ENCODE results near the gene CPT1A. TPM values are rescaled to one million over a fixed set of nuclear protein-coding genes. Genes with fewer than 3 reads are reported as not detected.
A peak's percentile ranks its signal among the peaks of the same experiment; 100 is the strongest.

CPT1A gene
- total RNA-seq, 1 donor from 2014 or later = 22.6 TPM

GRCh38 chr11:68767672-68768071 lies 74.0 kb downstream of the CPT1A start:
- peaks cover 4% of the 10 kb centered on the region for H3K36me3 Mint-ChIP-seq (ENCODE audit: low read depth)
- intact Hi-C loops (cut with micrococcal nuclease) = no loop called here
- peaks cover 5% of the 10 kb centered on the region for H3K4me1 Mint-ChIP-seq (ENCODE audit: low read depth)

GRCh38 chr11:68766786-68767185 lies 74.9 kb downstream of the CPT1A start:
- peaks cover 5% of the 10 kb centered on the region for H3K4me1 Mint-ChIP-seq (ENCODE audit: low read depth)
- no peaks in the 10 kb centered on the region for H3K9me3 Mint-ChIP-seq
- intact Hi-C loops (cut with micrococcal nuclease) = no loop called here
- H3K27me3 Mint-ChIP-seq (ENCODE audit: insufficient read depth) = peaks cover 1% of the 10 kb centered on the region
- H3K27ac Mint-ChIP-seq = no peak overlapping the region
- no peak overlapping the region for H3K4me3 Mint-ChIP-seq
- DNase-seq (ENCODE audit: low spot score) = no peak
- H3K36me3 Mint-ChIP-seq (ENCODE audit: low read depth) = peaks cover 4% of the 10 kb centered on the region

More at GRCh38 chr11:68767672-68768071, 74.0 kb downstream of the CPT1A start:
- Mint-ChIP-seq H3K4me3 (no peak overlapping the region), H3K27ac (no peak overlapping the region), H3K9me3 (no peaks in the 10 kb centered on the region), H3K27me3 (ENCODE audit: insufficient read depth) (peaks cover 1% of the 10 kb centered on the region)
- no peak for DNase-seq (ENCODE audit: low spot score)

- Mint-ChIP-seq H3K9me3 (no peaks in the 10 kb centered on the region), H3K36me3 (ENCODE audit: low read depth) (peaks cover 3% of the 10 kb centered on the region), H3K4me3 (no peak overlapping the region), H3K27ac (no peak overlapping the region), H3K4me1 (ENCODE audit: low read depth) (peaks cover 5% of the 10 kb centered on the region), H3K27me3 (ENCODE audit: insufficient read depth) (peaks cover 1% of the 10 kb centered on the region)
- intact Hi-C loops (cut with micrococcal nuclease) = no loop called here
- no peak for DNase-seq (ENCODE audit: low spot score)
Measured at GRCh38 chr11:68764746-68765145, 77.0 kb downstream of the CPT1A start.

GRCh38 chr11:68763926-68764657 lies 77.6 kb downstream of the CPT1A start:
- Mint-ChIP-seq H3K4me1 (ENCODE audit: low read depth) (peaks cover 5% of the 10 kb centered on the region), H3K27ac (no peak overlapping the region), H3K36me3 (ENCODE audit: low read depth) (peaks cover 3% of the 10 kb centered on the region), H3K4me3 (no peak overlapping the region), H3K9me3 (no peaks in the 10 kb centered on the region), H3K27me3 (ENCODE audit: insufficient read depth) (peaks cover 1% of the 10 kb centered on the region)
- intact Hi-C loops (cut with micrococcal nuclease) = no loop called here
- no peak for DNase-seq (ENCODE audit: low spot score)

GRCh38 chr11:68763181-68763721 lies 78.5 kb downstream of the CPT1A start:
- H3K27ac Mint-ChIP-seq = no peak overlapping the region
- H3K36me3 Mint-ChIP-seq (ENCODE audit: low read depth) = peaks cover 3% of the 10 kb centered on the region
- DNase-seq (ENCODE audit: low spot score) = no peak
- no peaks in the 10 kb centered on the region for H3K9me3 Mint-ChIP-seq
- peaks cover 1% of the 10 kb centered on the region for H3K27me3 Mint-ChIP-seq (ENCODE audit: insufficient read depth)
- intact Hi-C loops (cut with micrococcal nuclease) = no loop called here
- peaks cover 5% of the 10 kb centered on the region for H3K4me1 Mint-ChIP-seq (ENCODE audit: low read depth)
- no peak overlapping the region for H3K4me3 Mint-ChIP-seq

GRCh38 chr11:68762481-68762880 lies 79.2 kb downstream of the CPT1A start:
- H3K27ac Mint-ChIP-seq = no peak overlapping the region

GRCh38 chr11:68761801-68762200 lies 79.9 kb downstream of the CPT1A start:
- intact Hi-C loops (cut with micrococcal nuclease) = no loop called here
- H3K4me3 Mint-ChIP-seq = no peak overlapping the region
- peaks cover 1% of the 10 kb centered on the region for H3K27me3 Mint-ChIP-seq (ENCODE audit: insufficient read depth)
- H3K4me1 Mint-ChIP-seq (ENCODE audit: low read depth) = peaks cover 5% of the 10 kb centered on the region
- H3K9me3 Mint-ChIP-seq = no peaks in the 10 kb centered on the region
- no peak overlapping the region for H3K27ac Mint-ChIP-seq
- H3K36me3 Mint-ChIP-seq (ENCODE audit: low read depth) = peaks cover 4% of the 10 kb centered on the region
- DNase-seq (ENCODE audit: low spot score) = no peak

More at GRCh38 chr11:68762481-68762880, 79.2 kb downstream of the CPT1A start:
- peaks cover 5% of the 10 kb centered on the region for H3K4me1 Mint-ChIP-seq (ENCODE audit: low read depth)
- no peak overlapping the region for H3K4me3 Mint-ChIP-seq
- intact Hi-C loops (cut with micrococcal nuclease) = no loop called here
- H3K27me3 Mint-ChIP-seq (ENCODE audit: insufficient read depth) = peaks cover 1% of the 10 kb centered on the region
- H3K36me3 Mint-ChIP-seq (ENCODE audit: low read depth) = peaks cover 3% of the 10 kb centered on the region
- DNase-seq (ENCODE audit: low spot score) = no peak
- H3K9me3 Mint-ChIP-seq = no peaks in the 10 kb centered on the region

GRCh38 chr11:68759991-68760390 lies 81.7 kb downstream of the CPT1A start:
- Mint-ChIP-seq H3K9me3 (no peaks in the 10 kb centered on the region), H3K27me3 (ENCODE audit: insufficient read depth) (peaks cover 1% of the 10 kb centered on the region), H3K4me3 (no peak overlapping the region), H3K36me3 (ENCODE audit: low read depth) (peaks cover 7% of the 10 kb centered on the region), H3K27ac (no peak overlapping the region), H3K4me1 (ENCODE audit: low read depth) (peaks cover 5% of the 10 kb centered on the region)
- no peak for DNase-seq (ENCODE audit: low spot score)
- intact Hi-C loops (cut with micrococcal nuclease) = loop anchor here (10.0 kb wide), 1 partner anchor 915 kb away; the partner anchor contains the start of gene LTO1

GRCh38 chr11:68757711-68758110 lies 84.0 kb downstream of the CPT1A start:
- Mint-ChIP-seq H3K4me1 (ENCODE audit: low read depth) (no peaks in the 10 kb centered on the region), H3K4me3 (no peak overlapping the region), H3K27ac (no peak overlapping the region), H3K27me3 (ENCODE audit: insufficient read depth) (no peaks in the 10 kb centered on the region), H3K36me3 (ENCODE audit: low read depth) (peaks cover 7% of the 10 kb centered on the region), H3K9me3 (no peaks in the 10 kb centered on the region)
- intact Hi-C loops (cut with micrococcal nuclease) = loop anchor here (10.0 kb wide), 1 partner anchor 917 kb away; the partner anchor contains the start of gene LTO1
- no peak for DNase-seq (ENCODE audit: low spot score)

GRCh38 chr11:68756171-68756766 lies 85.4 kb downstream of the CPT1A start:
- intact Hi-C loops (cut with micrococcal nuclease) = loop anchor here (10.0 kb wide), 1 partner anchor 919 kb away; the partner anchor contains the start of gene LTO1
- Mint-ChIP-seq H3K36me3 (ENCODE audit: low read depth) (peaks cover 6% of the 10 kb centered on the region), H3K4me1 (ENCODE audit: low read depth) (no peaks in the 10 kb centered on the region), H3K4me3 (no peak overlapping the region), H3K9me3 (no peaks in the 10 kb centered on the region), H3K27ac (no peak overlapping the region), H3K27me3 (ENCODE audit: insufficient read depth) (no peaks in the 10 kb centered on the region)
- DNase-seq (ENCODE audit: low spot score) = no peak

GRCh38 chr11:68753300-68753699 lies 88.4 kb downstream of the CPT1A start:
- DNase-seq (ENCODE audit: low spot score) = no peak
- Mint-ChIP-seq H3K4me1 (ENCODE audit: low read depth) (no peaks in the 10 kb centered on the region), H3K36me3 (ENCODE audit: low read depth) (peaks cover 8% of the 10 kb centered on the region), H3K27me3 (ENCODE audit: insufficient read depth) (no peaks in the 10 kb centered on the region), H3K4me3 (no peak overlapping the region), H3K27ac (no peak overlapping the region), H3K9me3 (no peaks in the 10 kb centered on the region)
- intact Hi-C loops (cut with micrococcal nuclease) = loop anchor here (10.0 kb wide), 1 partner anchor 922 kb away; the partner anchor contains the start of gene LTO1

- Mint-ChIP-seq H3K4me1 (ENCODE audit: low read depth) (no peaks in the 10 kb centered on the region), H3K9me3 (no peaks in the 10 kb centered on the region)
Measured at GRCh38 chr11:68751331-68751856, 90.3 kb downstream of the CPT1A start, which contains the start of gene TESMIN. Gene TESMIN (minus strand): TSS chr11:68751520. CDS start chr11:68750660, 860 bp downstream.

GRCh38 chr11:68751004-68751325 lies 90.8 kb downstream of the CPT1A start:
- H3K36me3 Mint-ChIP-seq (ENCODE audit: low read depth) = peaks cover 4% of the 10 kb centered on the region
- no peak overlapping the region for H3K27ac Mint-ChIP-seq
- DNase-seq (ENCODE audit: low spot score) = no peak
- H3K4me1 Mint-ChIP-seq (ENCODE audit: low read depth) = no peaks in the 10 kb centered on the region
- intact Hi-C loops (cut with micrococcal nuclease) = loop anchor here (1.0 to 10.0 kb wide), 5 partner anchors 88 to 924 kb away; partner anchors contain the start of genes IGHMBP2, LTO1, MRPL21 and PPP6R3
- H3K27me3 Mint-ChIP-seq (ENCODE audit: insufficient read depth) = no peaks in the 10 kb centered on the region
- H3K4me3 Mint-ChIP-seq = no peak overlapping the region
- H3K9me3 Mint-ChIP-seq = no peaks in the 10 kb centered on the region

More at GRCh38 chr11:68751331-68751856, 90.3 kb downstream of the CPT1A start, which contains the start of gene TESMIN:
- peak within 1 kb of the TSS; percentile 75 for H3K4me3 Mint-ChIP-seq
- H3K27ac Mint-ChIP-seq = no peak within 1 kb of the TSS
- no peaks in the 10 kb centered on the region for H3K27me3 Mint-ChIP-seq (ENCODE audit: insufficient read depth)
- peak; percentile 83 for DNase-seq (ENCODE audit: low spot score)
- peaks cover 4% of the 10 kb centered on the region for H3K36me3 Mint-ChIP-seq (ENCODE audit: low read depth)
- intact Hi-C loops (cut with micrococcal nuclease) = loop anchor here (1.0 to 10.0 kb wide), 5 partner anchors 88 to 923 kb away; partner anchors contain the start of genes IGHMBP2, LTO1, MRPL21 and PPP6R3

All from activated T-helper 1 cell treated with anti-CD3 and anti-CD28 coated beads, Interleukin-12 subunit alpha, Interleukin-12 subunit beta, Interleukin-2, Interleukin-4 antibody, amounts not matched to agents 30 ng/mL and 10 ng/mL and 1 ng/mL, durations not matched to agents 14 hours and 24 hours and 36 hours (primary cell).